Hindlimb muscle (tissue), 1 donor: Measurements from ENCODE around the gene IGF2BP2. TPM values are rescaled to one million over a fixed set of nuclear protein-coding genes. Genes with fewer than 3 reads are reported as not detected.
"Not testable (repeated sequence)": the region's sequence is repeated elsewhere in the genome, so short reads cannot be mapped to it uniquely, and the experiment has no call there.

ENCODE experiments used
- DNase-seq: peaks from one replicate; pipeline ENCODE4 v3.0.0-alpha.2; 2013
- polyA plus RNA-seq: library from polyadenylated mRNA; unstranded; fragments of 120-200 nt; gene quantifications from one replicate; pipeline ENCODE4 v1.2.1, GENCODE V29; 2013; ENCODE audit not compliant: insufficient read length

Gene IGF2BP2
- polyA plus RNA-seq, 1 donor = 41.6 TPM

DNA sequence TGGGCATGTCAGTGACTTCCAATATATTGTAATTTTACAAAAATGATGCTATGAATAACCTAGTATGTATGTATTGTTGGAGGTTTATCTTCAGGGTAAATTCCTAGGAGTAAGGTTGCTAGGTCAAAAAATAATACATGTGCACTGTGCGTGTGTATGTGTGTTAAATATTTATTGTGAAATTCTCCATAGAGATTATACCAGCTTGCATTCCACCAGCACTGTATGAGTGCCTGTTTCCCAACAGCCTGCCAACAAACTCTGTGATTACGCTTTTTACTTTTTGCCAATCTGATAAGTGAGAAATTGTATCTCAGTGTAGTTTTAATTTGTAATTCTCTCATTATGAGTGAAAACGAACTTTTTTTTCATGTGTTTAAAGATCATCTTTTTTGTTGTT, 12.6 kb upstream of the IGF2BP2 start:
- no peak for DNase-seq

DNA sequence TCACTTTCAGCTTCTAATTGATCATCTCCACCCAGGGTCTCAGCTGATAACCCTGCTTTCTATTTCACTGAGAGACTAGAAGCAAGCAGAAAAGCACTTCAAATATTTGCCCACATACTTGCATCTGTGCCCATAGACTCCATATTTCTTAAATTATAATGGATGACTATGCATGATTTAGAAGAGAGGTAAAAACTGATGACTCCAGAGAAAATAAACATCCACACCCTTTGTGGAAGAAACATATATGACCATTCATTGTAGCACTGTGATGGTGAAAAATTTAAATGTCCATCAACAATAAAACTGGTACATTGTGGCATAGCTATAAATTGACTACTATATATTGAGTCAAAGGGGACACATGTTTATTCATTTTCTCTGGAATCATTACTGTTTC, 7.1 kb upstream of the IGF2BP2 start:
- no peak for DNase-seq

DNA sequence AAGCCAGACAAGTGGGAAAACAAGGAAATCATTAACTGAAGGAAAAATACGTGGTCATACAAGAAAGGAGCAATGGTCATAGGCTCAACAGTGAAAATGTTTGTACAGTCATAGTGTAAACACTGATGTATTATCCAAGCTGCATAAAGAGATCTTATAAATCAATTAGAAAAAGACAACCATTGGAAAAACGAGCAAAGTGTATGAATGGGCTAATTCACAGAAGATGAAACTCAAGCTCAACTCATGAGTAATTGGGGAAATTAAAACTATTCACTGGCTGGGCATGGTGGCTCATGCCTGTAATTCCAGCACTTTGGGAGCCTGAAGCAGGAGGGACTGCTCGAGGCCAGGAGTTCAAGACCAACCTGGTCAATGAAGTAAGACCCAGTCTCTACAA, 6.4 kb upstream of the IGF2BP2 start:
- DNase-seq = no peak

DNA sequence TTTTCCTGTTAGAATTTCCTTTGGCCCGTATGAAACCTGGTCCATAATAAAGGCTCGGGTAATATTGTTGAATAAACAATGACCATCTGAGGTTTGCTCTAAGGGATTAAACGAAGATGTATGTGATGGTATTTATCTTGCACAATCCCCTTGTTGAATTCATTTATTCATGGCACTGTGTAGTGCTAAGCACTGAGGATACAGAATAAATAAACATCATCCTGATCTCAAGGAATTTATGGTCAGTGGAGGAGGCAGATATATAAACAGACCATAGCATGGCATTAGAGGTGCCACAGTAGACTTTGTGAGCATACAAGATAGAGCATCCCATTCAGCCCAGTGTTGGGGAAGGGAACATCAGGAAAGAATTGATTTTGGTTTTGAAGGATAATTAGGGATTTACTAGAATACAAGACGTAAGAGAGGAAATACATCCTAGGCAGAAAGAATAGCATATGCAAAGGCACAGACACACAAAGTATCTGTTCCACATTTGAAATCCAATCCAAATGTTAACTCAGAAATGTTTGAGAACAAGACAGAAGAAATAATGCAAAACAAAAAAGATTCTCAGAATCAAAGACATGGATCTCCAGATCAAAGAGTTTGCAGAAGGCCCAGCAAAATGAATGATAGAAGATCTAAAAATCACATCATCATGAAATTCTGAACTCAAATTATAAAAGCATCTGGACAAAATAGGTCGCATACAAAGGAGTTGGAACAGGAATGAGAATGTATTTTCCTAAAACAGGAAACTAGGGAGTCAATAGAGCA, 5.4 kb upstream of the IGF2BP2 start:
- no peak for DNase-seq

DNA sequence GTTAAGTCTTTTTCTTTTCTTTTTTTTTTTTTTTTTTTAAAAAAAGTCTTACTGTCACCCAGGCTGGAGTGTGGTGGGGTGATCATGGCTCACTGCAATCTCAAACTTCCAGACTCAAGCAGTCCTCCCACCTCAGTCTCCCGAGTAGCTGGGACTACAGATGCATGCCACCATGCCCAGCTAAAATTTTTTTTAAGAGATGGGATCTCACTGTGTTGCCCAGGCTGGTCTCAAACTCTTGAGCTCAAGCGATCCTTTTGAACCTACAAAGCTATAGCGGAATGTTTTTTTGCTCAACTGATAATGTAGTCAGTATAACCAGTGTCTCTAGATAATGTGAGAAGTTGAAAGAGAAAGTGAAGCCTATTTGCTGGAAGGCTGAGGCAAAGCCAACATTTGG, 3.9 kb upstream of the IGF2BP2 start:
- DNase-seq = no peak

DNA sequence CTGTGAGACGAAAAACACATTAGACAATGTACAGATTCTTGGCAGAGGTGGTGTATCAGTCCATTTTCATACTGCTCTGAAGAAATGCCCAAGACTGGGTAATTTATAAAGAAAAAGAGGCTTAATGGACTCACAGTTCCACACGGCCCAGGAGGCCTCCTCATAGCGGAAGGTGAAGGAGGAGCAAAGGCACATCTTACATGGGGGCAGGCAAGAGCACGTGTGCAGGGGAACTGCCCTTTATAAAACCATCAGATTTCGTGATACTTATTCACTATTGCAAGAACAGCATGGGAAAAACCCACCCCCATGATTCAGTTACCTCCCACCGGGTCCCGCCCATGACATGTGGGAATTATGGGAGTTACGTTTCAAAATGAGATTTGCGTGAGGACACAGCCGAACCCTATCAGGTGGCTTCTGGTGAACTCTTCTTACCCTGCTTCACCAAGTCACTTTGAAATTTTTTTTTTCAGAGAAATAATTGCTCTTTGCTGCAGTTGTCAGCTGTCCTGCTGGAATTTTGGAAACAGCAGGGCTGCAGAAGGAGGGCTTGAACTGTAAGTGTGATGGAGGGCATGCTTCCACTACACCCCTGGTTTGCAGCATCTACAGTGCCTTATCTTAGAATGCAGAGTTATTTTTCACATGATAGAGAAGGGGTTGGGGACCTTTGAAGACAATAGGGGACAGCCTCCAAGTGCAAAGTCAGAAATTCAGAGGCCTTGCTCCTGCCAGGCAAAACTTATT, 2.9 kb upstream of the IGF2BP2 start:
- DNase-seq = no peak

DNA sequence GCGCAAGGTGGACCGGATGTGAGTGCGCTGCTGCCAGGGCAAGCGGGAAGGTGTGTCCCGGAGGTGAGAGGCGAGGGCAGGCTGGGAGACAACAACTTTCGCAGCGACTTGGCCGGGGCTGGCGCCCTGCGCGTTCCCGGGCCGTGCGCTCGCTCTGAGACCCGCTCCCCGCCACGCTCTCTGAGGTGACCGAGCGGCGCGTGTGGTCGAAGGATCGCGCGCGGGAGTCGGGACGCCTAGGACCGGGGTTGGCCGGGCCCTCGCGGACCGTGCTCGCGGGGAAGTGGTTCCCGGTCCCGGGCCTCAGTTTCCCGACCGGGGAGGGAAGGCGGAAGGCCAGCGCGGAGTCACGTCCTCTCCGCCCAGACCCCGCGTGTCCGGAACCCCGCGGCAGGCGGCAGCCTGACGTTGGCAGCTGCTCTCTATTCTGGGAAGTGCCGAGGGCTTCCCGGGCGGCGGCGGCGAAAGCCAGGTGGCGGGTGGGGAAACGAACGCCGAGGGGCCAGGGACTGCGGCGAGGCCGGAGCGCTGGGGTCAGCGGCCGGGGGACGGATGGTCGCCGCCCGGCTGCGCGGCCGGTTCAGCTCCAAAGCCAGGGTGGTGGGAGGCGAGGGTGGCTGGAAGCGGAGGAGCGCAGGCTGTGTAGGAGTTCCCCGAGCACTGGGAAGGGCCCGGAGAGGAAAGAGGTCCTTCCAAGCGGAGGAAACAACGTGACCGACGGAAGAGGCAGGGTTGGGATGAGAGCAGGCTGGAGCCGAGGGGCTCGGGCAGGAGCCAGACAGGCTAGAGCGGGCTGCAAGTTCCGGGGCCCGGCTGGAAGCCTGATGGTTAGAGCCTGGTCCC, 1.0 kb upstream of the IGF2BP2 start:
- peak; percentile 54 for DNase-seq

DNA sequence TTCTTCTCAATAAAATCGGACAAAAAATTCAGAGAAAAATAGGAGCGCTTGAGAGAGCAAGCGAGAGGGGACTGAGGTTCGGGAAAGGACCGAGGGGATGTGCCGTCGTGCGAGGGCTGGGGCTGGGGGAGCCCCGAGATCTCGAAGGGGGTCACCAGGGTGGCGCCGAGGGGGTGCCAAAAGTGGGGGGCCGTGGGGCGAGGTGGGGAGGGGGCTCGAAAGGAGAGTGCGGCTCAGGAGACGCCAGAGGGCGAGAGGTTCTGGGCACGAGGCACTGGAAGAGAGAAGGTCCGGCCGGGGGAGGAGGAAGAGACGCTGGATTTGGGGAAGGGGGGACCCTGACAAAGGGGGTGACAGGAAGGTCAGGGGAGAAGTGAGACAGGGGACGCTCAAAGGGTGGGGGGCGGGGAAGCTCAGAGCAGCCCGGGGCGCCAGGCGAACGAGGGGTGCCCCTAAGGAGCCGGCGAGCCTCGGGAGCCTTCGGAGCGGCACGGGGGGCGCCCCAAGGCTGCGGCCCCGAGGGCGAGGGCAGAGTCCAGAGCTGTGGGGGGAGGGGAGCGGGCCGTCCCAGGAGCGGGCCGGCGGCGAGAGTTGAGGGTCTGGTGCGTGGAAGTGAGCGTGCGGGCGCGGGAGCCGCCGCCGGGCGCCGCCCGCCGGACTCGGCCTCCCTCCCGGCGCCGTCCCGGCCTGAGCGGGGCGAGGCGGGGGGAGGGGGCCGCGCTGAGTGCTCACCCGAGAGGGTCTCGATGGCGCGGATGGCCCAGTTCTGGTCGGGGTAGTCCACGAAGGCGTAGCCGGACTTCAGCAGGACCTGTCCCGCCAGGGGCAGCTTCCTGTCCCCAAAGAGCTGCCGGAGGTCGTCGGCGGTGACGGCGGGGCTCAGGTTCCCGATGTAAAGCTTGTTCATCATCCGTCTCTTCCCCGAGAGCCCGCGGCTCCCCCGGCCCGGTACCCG, 514 bp downstream of the IGF2BP2 start:
- peak; percentile 53 for DNase-seq

DNA sequence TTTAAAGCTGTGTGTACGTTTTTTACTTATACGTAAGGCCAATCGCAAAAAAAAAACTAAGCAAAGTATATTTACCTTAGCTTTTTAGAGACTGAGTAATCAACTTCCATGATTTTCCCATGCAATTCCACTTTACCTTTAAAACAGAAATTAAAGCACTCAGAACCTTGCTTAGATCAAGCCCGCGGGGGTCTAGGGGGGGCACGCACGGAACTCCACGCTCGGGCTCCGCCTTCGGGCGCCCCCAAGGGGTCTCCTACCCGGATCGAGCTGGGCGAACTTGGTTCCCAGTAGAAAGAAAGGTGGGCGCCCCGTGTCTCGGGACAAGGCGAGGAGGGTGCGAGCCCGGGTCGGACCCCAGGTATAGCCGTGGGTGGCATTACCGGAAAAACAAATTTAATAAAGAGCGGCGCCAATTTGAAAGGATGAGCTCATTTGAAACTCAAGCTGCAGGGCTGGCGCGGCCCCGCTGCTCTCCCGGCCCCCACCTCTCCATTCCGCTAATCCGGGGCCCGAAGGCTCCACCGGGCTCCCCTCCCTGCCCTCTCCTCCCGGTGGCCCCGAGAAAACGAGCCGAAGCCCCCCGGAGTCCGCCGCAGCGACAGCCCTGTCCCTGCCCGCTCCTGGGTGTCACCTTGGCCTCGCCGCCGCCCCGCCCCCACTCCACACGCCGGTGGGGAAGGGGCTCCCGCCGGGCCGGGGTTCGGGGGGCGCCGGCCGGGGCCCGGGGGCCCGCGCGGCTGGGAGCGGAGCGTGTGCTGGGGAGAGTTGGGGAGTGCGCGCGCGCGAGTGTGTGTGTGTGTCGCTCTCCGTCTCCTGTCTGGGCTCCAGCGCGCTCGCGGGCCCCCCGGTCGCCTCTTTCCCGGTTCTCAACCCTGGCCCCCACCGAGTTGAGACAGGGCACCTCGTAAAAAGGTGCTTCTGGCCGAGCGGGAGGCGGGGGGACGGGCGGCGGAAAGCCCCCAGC, 1.5 kb downstream of the IGF2BP2 start:
- DNase-seq = peak; percentile 73

DNA sequence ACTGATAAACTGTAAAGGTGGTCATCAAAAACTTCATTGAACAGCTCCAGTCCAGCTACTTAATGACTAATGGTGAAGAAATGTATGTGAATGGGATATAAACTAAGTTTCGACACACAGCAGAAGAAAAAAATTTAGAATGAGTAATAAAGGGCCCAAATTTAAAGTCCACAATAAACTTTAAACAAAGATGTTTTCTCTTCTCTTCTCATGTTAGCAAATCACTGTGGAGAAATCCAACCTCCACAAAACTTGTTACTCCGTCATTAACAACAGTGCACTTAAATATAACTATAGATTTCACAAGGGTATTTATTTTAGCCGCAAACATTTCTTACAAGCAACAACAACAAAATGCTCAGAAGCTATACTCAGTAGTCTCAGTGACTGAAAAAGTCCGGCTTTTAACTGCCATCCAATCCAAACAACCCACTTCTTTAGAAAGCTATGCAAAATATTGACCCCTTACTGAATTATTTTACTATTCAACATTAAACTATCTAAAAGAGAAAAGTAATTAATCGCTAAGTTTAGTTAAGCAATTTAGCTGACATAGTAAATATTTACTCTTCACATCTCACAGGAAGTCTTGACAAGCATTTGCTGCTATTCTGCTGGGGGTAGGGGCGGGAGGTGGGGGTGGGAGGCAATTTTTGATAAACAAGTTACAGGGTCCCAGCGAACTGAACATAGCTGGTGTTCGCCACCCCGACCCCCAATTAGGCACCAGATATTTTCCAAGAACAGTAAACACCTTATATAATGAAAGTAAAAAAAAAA, 2.4 kb downstream of the IGF2BP2 start:
- DNase-seq = no peak

DNA sequence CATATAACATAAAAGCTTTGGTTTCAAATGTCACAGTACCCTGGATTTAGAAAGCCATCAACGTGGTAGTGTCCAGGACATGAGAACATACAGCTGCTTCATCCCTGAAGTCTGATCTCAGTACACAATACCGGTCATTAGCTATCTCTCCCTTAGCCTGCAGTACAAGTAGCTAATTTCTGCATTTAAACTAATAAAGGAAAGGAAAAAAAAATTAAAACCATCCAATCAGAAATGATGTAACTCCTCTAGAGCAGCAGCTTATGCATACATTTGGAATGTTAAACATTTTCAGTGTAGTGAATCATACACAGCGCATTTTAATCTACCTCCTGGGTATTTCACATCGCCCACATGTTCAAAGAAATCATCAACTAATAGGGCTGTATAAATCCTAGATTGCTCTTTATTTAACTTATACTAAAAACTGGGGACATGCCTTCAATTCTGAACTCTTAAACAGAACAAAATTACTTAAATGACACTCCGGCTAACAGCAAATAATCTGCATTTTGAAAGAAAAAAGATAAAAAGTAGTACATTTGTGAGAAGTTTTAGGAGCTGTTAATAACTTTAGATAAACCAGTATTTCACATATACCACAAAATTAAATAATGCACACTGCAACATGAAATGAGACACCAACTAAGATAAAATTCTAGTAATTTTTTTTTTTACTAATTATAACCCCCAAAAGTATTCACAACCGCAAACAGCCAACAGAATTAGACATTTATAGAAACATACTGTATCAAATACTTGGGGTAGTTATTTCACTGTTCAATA, 3.7 kb downstream of the IGF2BP2 start:
- DNase-seq = no peak

DNA sequence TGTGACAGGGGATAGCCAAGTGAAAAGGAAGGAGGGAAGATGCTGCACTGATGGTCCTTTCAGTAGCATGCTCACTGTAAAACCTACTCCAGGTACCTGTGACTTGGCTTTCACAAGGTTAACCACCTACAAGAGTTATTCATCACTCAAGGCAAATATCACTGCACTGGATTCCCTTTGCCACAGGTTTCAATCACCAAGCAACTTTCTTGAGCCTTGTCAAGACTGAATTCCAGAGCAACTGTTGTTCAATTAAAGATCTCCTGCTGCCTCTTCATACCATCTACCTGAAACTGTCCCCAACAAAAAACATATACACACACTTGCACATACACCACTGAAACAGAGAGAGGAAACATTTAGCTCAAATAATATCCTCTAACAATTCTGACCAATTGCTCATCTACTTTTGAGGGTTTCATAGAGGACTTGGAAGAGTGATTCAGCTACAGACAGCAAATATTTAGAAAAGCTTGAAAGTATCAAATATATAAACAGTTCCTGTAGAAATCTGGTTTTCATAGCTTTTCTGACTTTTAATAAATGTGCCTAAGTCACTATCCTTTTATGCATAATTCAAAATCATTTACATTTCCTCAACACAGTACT, 6.5 kb downstream of the IGF2BP2 start:
- no peak for DNase-seq

DNA sequence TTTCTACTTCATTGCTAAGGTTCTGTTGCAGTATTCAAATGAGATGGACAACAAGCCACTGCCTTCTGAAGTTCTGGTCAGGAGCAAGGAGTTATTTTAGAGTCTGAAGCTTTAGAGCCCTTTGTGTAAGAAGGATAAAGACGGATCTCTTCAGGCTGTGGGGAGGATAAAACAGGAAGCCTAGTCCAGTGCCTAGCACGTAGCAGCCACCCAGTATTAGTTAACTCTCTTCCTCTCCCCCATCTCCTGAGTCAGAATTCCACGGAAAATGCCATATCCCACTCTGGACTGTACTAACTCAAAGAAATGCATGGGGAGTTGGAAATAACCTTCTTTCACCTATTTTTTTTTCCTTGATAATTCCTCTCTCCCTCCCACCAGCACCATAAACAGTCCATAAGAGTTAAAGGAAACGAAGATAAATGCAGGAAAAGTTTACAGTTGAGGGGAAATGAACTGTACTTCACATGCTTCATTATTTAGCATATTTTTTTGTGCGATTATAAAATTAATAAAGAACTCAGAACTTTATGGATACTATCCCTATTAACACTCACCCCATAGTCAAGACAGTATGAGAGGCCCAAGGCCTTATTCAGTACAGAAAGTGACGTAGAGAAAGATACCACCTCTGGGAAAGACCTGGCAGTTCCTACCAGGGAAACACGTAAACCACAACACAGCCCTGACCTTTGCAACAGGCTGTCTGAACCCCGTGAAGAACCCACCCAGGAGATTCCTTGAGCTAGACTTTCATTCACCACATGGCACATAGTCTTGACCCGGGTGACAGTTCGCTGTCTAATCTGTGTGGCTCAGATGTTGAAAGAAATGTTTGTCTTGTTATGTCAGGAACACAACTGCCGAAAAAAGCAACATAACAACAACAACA, 9.2 kb downstream of the IGF2BP2 start:
- DNase-seq = no peak

DNA sequence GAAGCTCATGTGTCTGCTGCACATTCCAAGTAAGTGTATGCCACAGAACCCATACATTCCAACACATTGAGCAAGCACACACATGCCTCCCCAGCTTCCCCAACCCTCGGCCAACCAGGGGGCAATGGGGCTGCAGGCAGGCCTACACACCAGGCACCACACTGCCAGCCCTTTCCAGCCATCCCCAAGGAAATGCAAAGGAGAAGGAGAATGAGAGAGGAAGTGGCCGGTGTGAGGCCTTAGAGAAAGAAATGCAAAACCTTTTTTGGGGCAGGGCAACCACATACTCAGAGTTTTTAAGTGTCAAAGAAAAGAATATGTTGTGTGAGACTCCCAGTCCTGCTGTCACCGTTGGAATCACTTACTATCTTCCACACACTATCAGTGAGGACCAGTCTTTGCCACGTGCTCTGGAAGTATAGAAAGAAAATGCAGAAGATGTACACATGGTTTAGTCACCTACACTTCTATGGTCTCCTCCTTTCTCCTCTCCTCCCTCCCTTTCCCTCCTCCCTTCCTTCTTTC, 11.1 kb downstream of the IGF2BP2 start:
- DNase-seq = no peak

DNA sequence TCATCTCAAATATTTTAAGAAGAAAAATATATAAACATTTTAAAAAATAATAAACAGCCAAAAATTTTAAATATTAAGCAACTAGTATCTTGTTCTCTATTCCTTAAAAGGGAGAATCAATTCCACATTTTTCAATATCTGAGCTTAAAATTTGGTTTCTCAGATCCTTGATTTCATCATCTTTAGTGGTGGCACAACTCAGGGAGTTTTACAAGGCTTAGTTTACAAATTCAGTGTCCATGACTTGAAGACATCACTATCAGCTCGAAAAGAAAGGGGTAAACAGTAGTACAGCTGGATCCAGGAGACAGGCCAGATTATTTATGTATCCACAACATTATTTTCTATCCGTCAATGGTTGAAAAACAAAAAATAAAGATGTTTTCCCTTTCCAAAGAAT, 11.6 kb downstream of the IGF2BP2 start:
- no peak for DNase-seq

DNA sequence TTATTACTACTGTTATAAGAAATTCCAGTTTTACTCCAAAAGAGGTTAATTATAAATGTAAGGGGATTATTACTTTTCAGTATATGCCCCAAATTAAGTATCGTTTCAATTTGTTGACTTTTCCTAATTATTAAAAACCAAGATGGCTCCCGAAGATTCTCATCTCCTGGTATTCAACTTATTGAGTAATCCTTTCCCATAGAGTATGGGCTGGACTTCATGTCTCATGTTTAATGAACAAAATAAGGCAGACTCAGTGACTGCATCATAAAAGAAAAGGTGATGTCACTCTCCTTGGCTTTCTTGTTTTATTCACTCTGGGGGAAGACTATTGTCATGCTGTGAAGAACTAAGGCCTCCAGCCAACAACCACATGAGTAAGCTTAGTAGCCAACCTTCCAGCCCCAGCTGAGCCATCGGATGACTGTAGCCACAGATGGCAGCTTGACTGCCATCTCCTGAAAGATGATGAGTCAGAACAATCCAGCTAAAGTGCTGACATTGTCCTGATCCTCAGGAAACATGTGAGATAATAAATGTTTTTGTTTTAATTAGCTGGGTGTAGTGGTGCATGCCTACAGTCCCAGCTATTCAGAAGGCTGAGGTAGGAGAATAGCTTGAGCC, 17.3 kb downstream of the IGF2BP2 start:
- no peak for DNase-seq

DNA sequence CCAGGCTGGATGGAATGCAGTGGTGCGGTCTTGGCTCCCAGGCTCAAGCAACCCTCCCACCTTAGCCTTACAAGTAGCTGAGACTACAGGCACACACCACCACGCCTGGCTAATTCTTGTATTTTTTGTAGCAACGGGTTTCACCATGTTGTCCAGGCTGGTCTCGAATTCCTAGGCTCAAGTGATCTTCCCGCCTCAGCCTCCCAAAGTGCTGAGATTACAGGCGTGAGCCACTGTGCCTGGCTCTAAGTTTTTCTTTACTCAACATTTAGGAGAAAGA, 26.1 kb downstream of the IGF2BP2 start:
- DNase-seq = not testable (repeated sequence)
